ENCODE results near the gene MAPRE2.

The MAPRE2 gene

GRCh38 chr18:35038029-35038428 lies 3.2 kb upstream of the MAPRE2 start:
- no peak for DNase-seq (ENCODE audit: low read depth)

GRCh38 chr18:35038881-35039491 lies 2.2 kb upstream of the MAPRE2 start:
- no peak for DNase-seq (ENCODE audit: low read depth)

GRCh38 chr18:35040638-35040987 lies 600 bp upstream of the MAPRE2 start:
- DNase-seq (ENCODE audit: low read depth): no peak

- peak; percentile 14 for DNase-seq (ENCODE audit: low read depth)
Observed at GRCh38 chr18:35041815-35042387, 688 bp downstream of the MAPRE2 start.

GRCh38 chr18:35042389-35043071 lies 1.3 kb downstream of the MAPRE2 start:
- peak; percentile 29 for DNase-seq (ENCODE audit: low read depth)

GRCh38 chr18:35043207-35043606 lies 2.0 kb downstream of the MAPRE2 start:
- DNase-seq (ENCODE audit: low read depth): no peak

- peak; percentile 72 for DNase-seq (ENCODE audit: low read depth)
Observed at GRCh38 chr18:35045121-35045520, 3.9 kb downstream of the MAPRE2 start.

- no peak for DNase-seq (ENCODE audit: low read depth)
Observed at GRCh38 chr18:35045806-35046205, 4.6 kb downstream of the MAPRE2 start.

GRCh38 chr18:35047697-35048292 lies 6.6 kb downstream of the MAPRE2 start:
- DNase-seq (ENCODE audit: low read depth): no peak

GRCh38 chr18:35049111-35050027 lies 8.2 kb downstream of the MAPRE2 start:
- DNase-seq (ENCODE audit: low read depth): no peak

GRCh38 chr18:35050028-35050546 lies 8.9 kb downstream of the MAPRE2 start:
- no peak for DNase-seq (ENCODE audit: low read depth)

GRCh38 chr18:35050705-35051195 lies 9.5 kb downstream of the MAPRE2 start:
- no peak for DNase-seq (ENCODE audit: low read depth)

GRCh38 chr18:35051641-35052377 lies 10.6 kb downstream of the MAPRE2 start:
- DNase-seq (ENCODE audit: low read depth): peak; percentile 54

- no peak for DNase-seq (ENCODE audit: low read depth)
Observed at GRCh38 chr18:35054401-35054800, 13.2 kb downstream of the MAPRE2 start.

- DNase-seq (ENCODE audit: low read depth): no peak
Observed at GRCh38 chr18:35055105-35055504, 13.9 kb downstream of the MAPRE2 start.

- no peak for DNase-seq (ENCODE audit: low read depth)
Observed at GRCh38 chr18:35055726-35056125, 14.5 kb downstream of the MAPRE2 start.

- no peak for DNase-seq (ENCODE audit: low read depth)
Observed at GRCh38 chr18:35059280-35059927, 18.2 kb downstream of the MAPRE2 start.

- DNase-seq (ENCODE audit: low read depth): no peak
Observed at GRCh38 chr18:35060122-35060815, 19.1 kb downstream of the MAPRE2 start.

- no peak for DNase-seq (ENCODE audit: low read depth)
Observed at GRCh38 chr18:35061336-35061735, 20.1 kb downstream of the MAPRE2 start.

GRCh38 chr18:35061804-35062203 lies 20.6 kb downstream of the MAPRE2 start:
- DNase-seq (ENCODE audit: low read depth): no peak

Measured in EH (cell line).